HEK293T (cell line): ENCODE data around the gene CUX1.

Source experiments
- FOXK2 ChIP-seq: fragments of 450-650 bp; IDR thresholded peaks from 2 replicates; pipeline ENCODE4 v1.6.1; 2016; ENCODE audit warnings: mild to moderate bottlenecking
- HDGF ChIP-seq: fragments of 450-650 bp; IDR thresholded peaks from 2 replicates; pipeline ENCODE4 v1.6.1; 2017; ENCODE audit warnings: antibody characterized with exemption, borderline replicate concordance
- NFRKB ChIP-seq: fragments of 450-650 bp; IDR thresholded peaks from 2 replicates; pipeline ENCODE4 v1.6.1; 2016; ENCODE audit warnings: mild to moderate bottlenecking, moderate library complexity

DNA sequence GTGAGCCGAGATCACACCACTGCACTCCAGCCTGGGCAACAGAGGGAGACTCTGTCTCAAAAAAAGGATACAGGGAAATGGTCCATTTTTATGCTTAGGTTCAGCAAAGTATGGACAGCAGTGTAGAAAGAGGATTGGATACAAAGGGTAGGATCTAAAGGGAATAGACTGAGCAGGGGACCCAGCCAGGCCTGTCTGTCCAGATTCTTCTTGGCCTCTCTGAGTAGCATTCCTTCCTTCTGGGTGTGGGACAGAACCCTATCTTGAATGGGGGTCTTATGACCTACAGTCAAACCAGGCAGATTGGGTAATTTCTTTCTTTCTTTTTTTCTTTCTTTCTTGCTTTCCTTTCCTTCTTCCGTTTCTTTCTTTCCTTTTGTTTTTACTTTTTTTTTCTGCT is 494.9 kb downstream of the CUX1 start:
- TF ChIP-seq HDGF (no peak), FOXK2 (no peak), NFRKB (no peak)
